K562 (cell line): Measurements from ENCODE around the gene C22orf39. TPM values are rescaled to one million over a fixed set of nuclear protein-coding genes. Genes with fewer than 3 reads are reported as not detected.

Source experiments
- ATF7 ChIP-seq: fragments of 450-650 bp; IDR thresholded peaks from 2 replicates; pipeline ENCODE4 v1.7.1; 2014; ENCODE audit warnings: mild to moderate bottlenecking, moderate library complexity
- BHLHE40 ChIP-seq: IDR thresholded peaks from 2 replicates; pipeline ENCODE4 v1.6.1; 2011; ENCODE audit warnings: low read length, improper control_type of control experiment
- CEBPB ChIP-seq: fragments of 450-650 bp; IDR thresholded peaks from 2 replicates; pipeline ENCODE4 v1.6.1; 2016; ENCODE audit warnings: missing genetic modification characterization, missing compliant biosample characterization
- COPS2 ChIP-seq: fragments of 450-650 bp; conservative IDR thresholded peaks from 2 replicates; pipeline ENCODE4 v1.6.1; 2016; ENCODE audit warnings: mild to moderate bottlenecking, moderate library complexity
- EHMT2 ChIP-seq: fragments of 450-650 bp; IDR thresholded peaks from 2 replicates; pipeline ENCODE4 v1.6.1; 2018; ENCODE audit warnings: antibody characterized with exemption
- FIP1L1 ChIP-seq: fragments of 200-400 bp; formaldehyde crosslinking; IDR thresholded peaks from 2 replicates; pipeline ENCODE4 v1.6.1; 2018; ENCODE audit warnings: mild to moderate bottlenecking, low read depth, low read length; ENCODE audit not compliant: poor library complexity, severe bottlenecking
- FOXJ2 ChIP-seq: fragments of 200-800 bp; sonication (Bioruptor generic); IDR thresholded peaks from 2 replicates; pipeline ENCODE4 v1.6.1; 2016; ENCODE audit warnings: missing genetic modification characterization, missing compliant biosample characterization
- HNRNPK ChIP-seq: fragments of 200-400 bp; formaldehyde crosslinking; IDR thresholded peaks from one replicate; pipeline ENCODE4 v1.6.1; 2018; ENCODE audit warnings: mild to moderate bottlenecking, low read depth, low read length; ENCODE audit not compliant: poor library complexity, severe bottlenecking
- KLF13 ChIP-seq: fragments of 450-650 bp; IDR thresholded peaks from 2 replicates; pipeline ENCODE4 v1.6.1; 2016; ENCODE audit warnings: missing genetic modification characterization, low read depth, mild to moderate bottlenecking, missing compliant biosample characterization, moderate library complexity, borderline replicate concordance
- MTA3 ChIP-seq: fragments of 450-650 bp; formaldehyde crosslinking; IDR thresholded peaks from 2 replicates; pipeline ENCODE4 v1.6.1; 2017; ENCODE audit warnings: mild to moderate bottlenecking, borderline replicate concordance
- MYC ChIP-seq, 2 experiments: fragments of 250-450 bp in 1 of 2; sonication (Bioruptor Pico) in 1 of 2; IDR thresholded peaks; 2 replicates each; pipeline versions ENCODE4 v1.5.1 to v1.6.1; 2012 to 2021; ENCODE audit warnings: low read depth in 2 of 2, borderline replicate concordance in 1 of 2, improper control_type of control experiment in 1 of 2, low read length in 1 of 2, mild to moderate bottlenecking in 1 of 2, moderate library complexity in 1 of 2
- TAF1 ChIP-seq: IDR thresholded peaks from 2 replicates; pipeline ENCODE4 v1.6.1; 2011; ENCODE audit warnings: mild to moderate bottlenecking, low read length, moderate library complexity; ENCODE audit not compliant: insufficient read depth, control insufficient read depth, severe bottlenecking; ENCODE audit errors: extremely low read depth
- ZNF324 ChIP-seq: fragments of 250-450 bp; sonication (Bioruptor Pico); IDR thresholded peaks from 2 replicates; pipeline ENCODE4 v1.4.0; 2020; ENCODE audit warnings: mild to moderate bottlenecking
- ZNF41 ChIP-seq: fragments of 250-450 bp; sonication (Bioruptor Pico); conservative IDR thresholded peaks from 2 replicates; pipeline ENCODE4 v1.4.0; 2020; ENCODE audit warnings: mild to moderate bottlenecking
- ZNF707 ChIP-seq: fragments of 250-450 bp; sonication (Bioruptor Pico); conservative IDR thresholded peaks from 2 replicates; pipeline ENCODE4 v1.8.0; 2022; ENCODE audit warnings: inconsistent platforms, mild to moderate bottlenecking, moderate library complexity
- ZNF778 ChIP-seq: fragments of 450-650 bp; formaldehyde crosslinking; IDR thresholded peaks from 2 replicates; pipeline ENCODE4 v1.4.0; 2020; ENCODE audit warnings: mild to moderate bottlenecking, moderate library complexity
- polyA plus RNA-seq, 8 experiments: library from polyadenylated mRNA; depleted of rRNA in 4 of 8; stranded (reverse) in 5 of 8; unstranded in 3 of 8; fragments of >200 nt; fragmentation: Nextera tagmentation in 2 of 8; fragmentation: Illumina TruSeq in 1 of 8; extraction: Ambion mirVana in 2 of 8; extraction: Trizol in 1 of 8; gene quantifications; 2 replicates each; pipeline versions ENCODE4 v1.2.1 to v1.2.3, GENCODE V29; 2011 to 2014; ENCODE audit warnings: inconsistent platforms in 1 of 8, missing spikeins in 1 of 8
- total RNA-seq, 7 experiments: library from RNA; depleted of rRNA in 6 of 7; stranded (reverse); fragments of >200 nt in 6 of 7; fragmentation: Illumina TruSeq in 2 of 7; extraction: Trizol in 2 of 7; gene quantifications; 2 replicates each; pipeline versions ENCODE4 v1.2.1 to v1.2.3, GENCODE V29; 2011 to 2021; ENCODE audit warnings: low replicate concordance in 1 of 7
- TF ChIP-seq, protein P1 (sequence below): fragments of 200-800 bp; sonication (Bioruptor generic); IDR thresholded peaks from 2 replicates; pipeline ENCODE4 v1.6.1; 2016; ENCODE audit warnings: missing genetic modification characterization, missing compliant biosample characterization
- TF ChIP-seq, protein P2 (sequence below): fragments of 450-650 bp; IDR thresholded peaks from 2 replicates; pipeline ENCODE4 v1.6.1; 2016; ENCODE audit warnings: missing biosample characterization, missing genetic modification characterization

C22orf39 gene
- total and polyA plus RNA-seq, 9 of the 15 experiments (the other 6 are each of a cell fraction or from before 2014, with no cell fraction given) = 20.4 to 139 (median 66.8) TPM

DNA sequence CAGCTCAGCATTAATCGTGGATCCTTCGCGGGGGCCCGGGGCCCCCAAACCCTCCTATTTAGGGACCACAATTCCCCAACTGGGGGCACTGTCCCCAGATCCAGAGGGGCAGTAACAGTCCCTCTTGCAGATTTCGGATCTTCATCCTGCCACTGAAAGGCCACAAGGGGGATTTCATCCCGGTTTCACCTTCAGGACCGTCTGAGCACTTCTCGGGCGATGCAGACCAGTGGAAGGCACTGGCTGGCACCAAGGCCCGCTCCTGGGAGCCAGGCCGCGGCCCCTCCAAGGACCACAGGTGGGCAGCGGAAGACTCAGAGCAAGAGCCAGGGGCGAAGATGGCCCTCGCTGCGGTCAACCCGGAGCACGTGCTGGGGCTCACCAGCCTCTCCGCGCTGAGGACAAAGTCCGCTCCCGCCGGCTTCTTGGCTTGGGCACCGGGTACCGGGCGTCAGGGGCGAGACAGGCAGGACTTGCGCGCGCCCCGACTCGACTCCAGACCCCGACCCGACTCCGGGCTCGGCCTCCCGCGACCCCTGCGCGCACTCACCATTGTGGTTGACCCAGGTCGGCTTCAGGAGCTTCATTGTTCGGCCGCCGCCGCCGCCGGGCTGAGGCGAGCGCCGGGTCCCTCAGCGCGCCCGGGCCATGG, 16.5 kb downstream of the C22orf39 start (continued):
- 0 out of 2 replicates have a peak, but pooled peaks have one; percentile 13 for TF ChIP-seq KLF13 (tag)
- TF ChIP-seq TAF1 = no peak
- TF ChIP-seq MTA3 = no peak
- TF ChIP-seq, protein P1, sequence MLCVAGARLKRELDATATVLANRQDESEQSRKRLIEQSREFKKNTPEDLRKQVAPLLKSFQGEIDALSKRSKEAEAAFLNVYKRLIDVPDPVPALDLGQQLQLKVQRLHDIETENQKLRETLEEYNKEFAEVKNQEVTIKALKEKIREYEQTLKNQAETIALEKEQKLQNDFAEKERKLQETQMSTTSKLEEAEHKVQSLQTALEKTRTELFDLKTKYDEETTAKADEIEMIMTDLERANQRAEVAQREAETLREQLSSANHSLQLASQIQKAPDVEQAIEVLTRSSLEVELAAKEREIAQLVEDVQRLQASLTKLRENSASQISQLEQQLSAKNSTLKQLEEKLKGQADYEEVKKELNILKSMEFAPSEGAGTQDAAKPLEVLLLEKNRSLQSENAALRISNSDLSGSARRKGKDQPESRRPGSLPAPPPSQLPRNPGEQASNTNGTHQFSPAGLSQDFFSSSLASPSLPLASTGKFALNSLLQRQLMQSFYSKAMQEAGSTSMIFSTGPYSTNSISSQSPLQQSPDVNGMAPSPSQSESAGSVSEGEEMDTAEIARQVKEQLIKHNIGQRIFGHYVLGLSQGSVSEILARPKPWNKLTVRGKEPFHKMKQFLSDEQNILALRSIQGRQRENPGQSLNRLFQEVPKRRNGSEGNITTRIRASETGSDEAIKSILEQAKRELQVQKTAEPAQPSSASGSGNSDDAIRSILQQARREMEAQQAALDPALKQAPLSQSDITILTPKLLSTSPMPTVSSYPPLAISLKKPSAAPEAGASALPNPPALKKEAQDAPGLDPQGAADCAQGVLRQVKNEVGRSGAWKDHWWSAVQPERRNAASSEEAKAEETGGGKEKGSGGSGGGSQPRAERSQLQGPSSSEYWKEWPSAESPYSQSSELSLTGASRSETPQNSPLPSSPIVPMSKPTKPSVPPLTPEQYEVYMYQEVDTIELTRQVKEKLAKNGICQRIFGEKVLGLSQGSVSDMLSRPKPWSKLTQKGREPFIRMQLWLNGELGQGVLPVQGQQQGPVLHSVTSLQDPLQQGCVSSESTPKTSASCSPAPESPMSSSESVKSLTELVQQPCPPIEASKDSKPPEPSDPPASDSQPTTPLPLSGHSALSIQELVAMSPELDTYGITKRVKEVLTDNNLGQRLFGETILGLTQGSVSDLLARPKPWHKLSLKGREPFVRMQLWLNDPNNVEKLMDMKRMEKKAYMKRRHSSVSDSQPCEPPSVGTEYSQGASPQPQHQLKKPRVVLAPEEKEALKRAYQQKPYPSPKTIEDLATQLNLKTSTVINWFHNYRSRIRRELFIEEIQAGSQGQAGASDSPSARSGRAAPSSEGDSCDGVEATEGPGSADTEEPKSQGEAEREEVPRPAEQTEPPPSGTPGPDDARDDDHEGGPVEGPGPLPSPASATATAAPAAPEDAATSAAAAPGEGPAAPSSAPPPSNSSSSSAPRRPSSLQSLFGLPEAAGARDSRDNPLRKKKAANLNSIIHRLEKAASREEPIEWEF (CRISPR knock-in tag) = no peak
- TF ChIP-seq MYC (IDR thresholded peaks at IDR 0.05; ENCODE audit: low read depth, low read length) = peak; percentile 95
- peak; percentile 98 for TF ChIP-seq MYC (CRISPR knock-in tag; IDR thresholded peaks at IDR 0.05; ENCODE audit: borderline replicate concordance, low read depth)
- no peak for TF ChIP-seq ZNF41 (CRISPR knock-in tag)
- TF ChIP-seq HNRNPK = no peak
- TF ChIP-seq, protein P2, sequence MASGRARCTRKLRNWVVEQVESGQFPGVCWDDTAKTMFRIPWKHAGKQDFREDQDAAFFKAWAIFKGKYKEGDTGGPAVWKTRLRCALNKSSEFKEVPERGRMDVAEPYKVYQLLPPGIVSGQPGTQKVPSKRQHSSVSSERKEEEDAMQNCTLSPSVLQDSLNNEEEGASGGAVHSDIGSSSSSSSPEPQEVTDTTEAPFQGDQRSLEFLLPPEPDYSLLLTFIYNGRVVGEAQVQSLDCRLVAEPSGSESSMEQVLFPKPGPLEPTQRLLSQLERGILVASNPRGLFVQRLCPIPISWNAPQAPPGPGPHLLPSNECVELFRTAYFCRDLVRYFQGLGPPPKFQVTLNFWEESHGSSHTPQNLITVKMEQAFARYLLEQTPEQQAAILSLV (tag) = peak; percentile 61
- no peak for TF ChIP-seq CEBPB
- TF ChIP-seq ZNF324 (CRISPR knock-in tag) = no peak
- TF ChIP-seq FIP1L1 = no peak
- no peak for TF ChIP-seq EHMT2
- TF ChIP-seq ZNF778 (CRISPR knock-in tag) = no peak
- no peak for TF ChIP-seq COPS2
- no peak for TF ChIP-seq ATF7
- TF ChIP-seq BHLHE40 = peak; percentile 87
- TF ChIP-seq FOXJ2 (tag) = no peak
- no peak for TF ChIP-seq ZNF707 (CRISPR knock-in tag)
